D721Med (cell line): ENCODE results near the gene PPFIA4.

Source experiments
- DNase-seq: peaks from one replicate; pipeline ENCODE4 v3.0.0; 2011; ENCODE audit warnings: low spot score; ENCODE audit not compliant: insufficient read length
- FAIRE-seq: peaks from 2 replicates; lab custom pipeline; 2011; peaks lifted over from hg19 to GRCh38; lab: Jason Lieb, UNC
- CTCF ChIP-seq: IDR thresholded peaks from 2 replicates; pipeline ENCODE4 v1.5.1; 2012; ENCODE audit warnings: mild to moderate bottlenecking, control low read depth; ENCODE audit not compliant: insufficient read depth; ENCODE audit errors: missing control alignments

Gene PPFIA4

GRCh38 chr1:203097001-203097400 lies 70.7 kb downstream of the PPFIA4 start:
- no peak for DNase-seq
- no peak for TF ChIP-seq CTCF
- FAIRE-seq: no peak

GRCh38 chr1:203098445-203098844 lies 72.2 kb downstream of the PPFIA4 start:
- DNase-seq (no peak), FAIRE-seq (no peak)
- TF ChIP-seq CTCF: no peak

- FAIRE-seq (peak; percentile 21), DNase-seq (no peak)
- no peak for TF ChIP-seq CTCF
These were observed 72.7 kb downstream of the PPFIA4 start for GRCh38 chr1:203098914-203099520.

GRCh38 chr1:203099805-203100515 lies 73.7 kb downstream of the PPFIA4 start:
- FAIRE-seq (no peak), DNase-seq (no peak)
- no peak for TF ChIP-seq CTCF

- DNase-seq: no peak
- no peak for FAIRE-seq
- no peak for TF ChIP-seq CTCF
These were observed 74.2 kb downstream of the PPFIA4 start for GRCh38 chr1:203100516-203100869.

- FAIRE-seq (peak; percentile 32), DNase-seq (no peak)
- TF ChIP-seq CTCF: no peak
These were observed 75.7 kb downstream of the PPFIA4 start for GRCh38 chr1:203101813-203102634.

GRCh38 chr1:203103216-203103615 lies 76.9 kb downstream of the PPFIA4 start:
- FAIRE-seq (no peak), DNase-seq (no peak)
- TF ChIP-seq CTCF: no peak
